ENCODE measurements around the gene SLC2A11. TPM values are rescaled to one million over a fixed set of nuclear protein-coding genes. Genes with fewer than 3 reads are reported as not detected.

SLC2A11 gene
- total RNA-seq, 2 experiments from 2014 or later = 8.0 to 8.6 TPM

DNA sequence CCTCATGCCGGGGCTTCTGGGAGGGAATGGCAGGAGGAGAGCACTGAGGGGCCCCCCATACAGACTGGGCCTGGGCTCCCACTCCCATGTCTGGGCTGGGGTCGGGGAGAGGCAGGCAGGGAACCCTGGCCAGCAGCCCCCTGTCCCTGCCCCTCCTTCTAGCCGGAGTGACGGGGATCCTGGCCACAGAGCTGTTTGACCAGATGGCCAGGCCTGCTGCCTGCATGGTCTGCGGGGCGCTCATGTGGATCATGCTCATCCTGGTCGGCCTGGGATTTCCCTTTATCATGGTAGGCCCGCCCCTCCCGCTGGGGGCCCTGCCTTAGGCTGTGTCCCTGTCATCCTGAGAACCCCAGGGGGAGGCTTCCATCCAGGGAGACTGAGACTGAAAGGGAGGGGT lies 26.5 kb downstream of the SLC2A11 start:
- ChIA-PET CTCF (no interaction called here), POLR2A (interaction anchor here (1.1 to 1.3 kb wide), 2 partner anchors 8 to 9 kb away, joined by 3 read pairs; no protein-coding TSS in a partner anchor)
- Mint-ChIP-seq H3K4me3 (no peak overlapping the region), H3K27ac (no peak overlapping the region), H3K36me3 (ENCODE audit: low read depth) (no peaks in the 10 kb centered on the region), H3K27me3 (no peaks in the 10 kb centered on the region), H3K4me1 (ENCODE audit: low read depth) (no peaks in the 10 kb centered on the region), H3K9me3 (no peaks in the 10 kb centered on the region)
- TF ChIP-seq, protein P1, sequence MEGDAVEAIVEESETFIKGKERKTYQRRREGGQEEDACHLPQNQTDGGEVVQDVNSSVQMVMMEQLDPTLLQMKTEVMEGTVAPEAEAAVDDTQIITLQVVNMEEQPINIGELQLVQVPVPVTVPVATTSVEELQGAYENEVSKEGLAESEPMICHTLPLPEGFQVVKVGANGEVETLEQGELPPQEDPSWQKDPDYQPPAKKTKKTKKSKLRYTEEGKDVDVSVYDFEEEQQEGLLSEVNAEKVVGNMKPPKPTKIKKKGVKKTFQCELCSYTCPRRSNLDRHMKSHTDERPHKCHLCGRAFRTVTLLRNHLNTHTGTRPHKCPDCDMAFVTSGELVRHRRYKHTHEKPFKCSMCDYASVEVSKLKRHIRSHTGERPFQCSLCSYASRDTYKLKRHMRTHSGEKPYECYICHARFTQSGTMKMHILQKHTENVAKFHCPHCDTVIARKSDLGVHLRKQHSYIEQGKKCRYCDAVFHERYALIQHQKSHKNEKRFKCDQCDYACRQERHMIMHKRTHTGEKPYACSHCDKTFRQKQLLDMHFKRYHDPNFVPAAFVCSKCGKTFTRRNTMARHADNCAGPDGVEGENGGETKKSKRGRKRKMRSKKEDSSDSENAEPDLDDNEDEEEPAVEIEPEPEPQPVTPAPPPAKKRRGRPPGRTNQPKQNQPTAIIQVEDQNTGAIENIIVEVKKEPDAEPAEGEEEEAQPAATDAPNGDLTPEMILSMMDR (IDR thresholded peaks at IDR 0.05) = no peak
- ATAC-seq = no peak
- no peak for DNase-seq
- intact Hi-C loops (cut with micrococcal nuclease) = no loop called here

DNA sequence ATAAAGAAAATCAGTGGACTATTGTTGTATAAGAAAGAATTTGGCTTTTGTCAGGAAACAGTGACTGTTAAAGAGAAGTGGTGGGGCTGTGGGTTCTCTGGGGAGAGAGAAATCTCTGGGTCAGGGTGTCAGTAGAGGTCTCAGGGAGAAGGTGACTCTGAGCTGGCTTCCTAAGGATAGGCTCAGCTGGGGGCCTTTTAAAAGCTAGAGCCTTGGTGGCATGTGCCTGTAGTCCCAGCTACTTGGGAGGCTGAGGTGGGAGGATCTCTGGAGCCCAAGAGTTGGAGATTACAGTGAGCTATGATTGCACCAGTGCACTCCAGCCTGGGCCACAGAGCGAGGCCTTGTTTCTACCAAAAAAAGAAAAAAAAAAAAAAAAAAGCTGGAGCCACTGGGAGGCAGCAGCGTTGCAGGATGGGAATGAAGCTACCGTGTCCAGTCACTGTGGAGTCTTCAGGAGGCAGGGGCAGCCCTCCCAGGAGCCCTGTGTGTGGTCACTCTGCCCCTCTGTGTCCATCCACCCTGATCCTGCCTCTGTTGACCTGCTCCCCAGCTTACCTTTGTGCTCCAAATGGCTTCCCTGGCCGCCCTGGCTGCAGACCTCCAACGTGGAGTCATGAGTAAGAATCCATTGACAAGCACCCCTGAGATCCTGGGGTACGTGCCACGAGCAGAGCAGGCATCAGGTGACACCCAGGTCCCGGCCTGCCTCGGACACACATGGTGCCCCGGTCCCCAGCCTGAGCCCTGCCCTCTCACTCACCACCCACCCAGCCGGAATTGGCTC lies 31.1 kb downstream of the SLC2A11 start:
- H3K27me3 Mint-ChIP-seq = no peaks in the 10 kb centered on the region

DNA sequence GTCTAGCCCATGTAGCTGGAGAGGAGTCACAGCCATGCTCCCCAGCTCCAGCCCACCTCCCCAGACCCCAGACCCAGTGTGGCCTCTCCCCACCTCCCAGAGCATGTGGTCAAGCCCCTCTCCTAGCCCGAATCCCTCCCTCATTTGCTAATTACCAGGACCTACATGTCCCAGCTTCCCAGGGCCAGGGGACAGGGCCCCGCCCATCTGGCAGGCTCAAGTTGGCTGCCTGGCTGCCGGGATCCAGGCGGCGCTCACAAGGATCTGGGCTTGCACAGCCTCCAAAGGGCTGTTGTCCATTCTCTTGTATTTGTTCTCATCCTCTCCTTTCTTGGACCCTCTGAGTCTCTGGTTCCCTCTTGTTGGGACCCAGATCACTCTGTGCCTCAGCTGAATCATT lies 31.9 kb downstream of the SLC2A11 start:
- no peak for ATAC-seq
- Mint-ChIP-seq H3K9me3 (no peaks in the 10 kb centered on the region), H3K36me3 (ENCODE audit: low read depth) (peaks cover 3% of the 10 kb centered on the region), H3K27ac (no peak overlapping the region), H3K27me3 (no peaks in the 10 kb centered on the region), H3K4me1 (ENCODE audit: low read depth) (peaks cover 4% of the 10 kb centered on the region), H3K4me3 (no peak overlapping the region)
- intact Hi-C loops (cut with micrococcal nuclease) = no loop called here
- POLR2A ChIA-PET = no interaction called here
- TF ChIP-seq, protein P1 (IDR thresholded peaks at IDR 0.05) = no peak
- DNase-seq = no peak
- CTCF ChIA-PET = interaction anchor here (0.9 kb wide), 2 partner anchors 28 to 40 kb away, joined by 3 read pairs; no protein-coding TSS in a partner anchor

More for the DNA sequence above, 31.1 kb downstream of the SLC2A11 start:
- Mint-ChIP-seq H3K36me3 (ENCODE audit: low read depth) (no peaks in the 10 kb centered on the region), H3K9me3 (no peaks in the 10 kb centered on the region), H3K27ac (no peak overlapping the region), H3K4me3 (no peak overlapping the region), H3K4me1 (ENCODE audit: low read depth) (peaks cover 4% of the 10 kb centered on the region)
- intact Hi-C loops (cut with micrococcal nuclease) = no loop called here
- TF ChIP-seq, protein P1 (IDR thresholded peaks at IDR 0.05) = no peak
- ChIA-PET POLR2A (no interaction called here), CTCF (interaction anchor here (0.9 to 1.0 kb wide), 2 partner anchors 16 to 21 kb away, joined by 3 to 5 read pairs; no protein-coding TSS in a partner anchor)
- DNase-seq (no peak), ATAC-seq (no peak)

DNA sequence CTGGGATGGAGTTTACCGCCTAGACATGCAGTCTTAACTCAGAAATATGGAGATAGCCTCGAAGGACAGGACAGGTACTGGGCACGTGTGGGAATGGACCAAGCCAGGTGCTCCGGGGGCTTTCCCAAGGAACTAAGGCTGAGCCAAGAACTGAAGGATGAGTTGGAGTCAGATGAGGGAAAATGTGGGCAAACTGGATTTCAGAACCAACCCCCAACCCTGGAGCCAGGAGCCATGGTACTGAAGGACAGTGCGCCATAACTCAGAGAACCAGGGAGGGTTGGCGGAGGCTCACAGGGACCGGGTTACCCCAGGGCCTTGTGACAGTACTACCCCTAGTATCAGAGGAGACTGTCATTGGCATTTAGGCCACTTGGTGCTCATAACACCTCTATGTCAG lies 34.1 kb downstream of the SLC2A11 start:
- TF ChIP-seq, protein P1 (IDR thresholded peaks at IDR 0.05) = no peak
- no peak overlapping the region for H3K27ac Mint-ChIP-seq
- CTCF ChIA-PET = interaction anchor here (0.7 kb wide), 1 partner anchor 34 kb away, joined by 4 read pairs; the partner anchor contains the start of gene SLC2A11

DNA sequence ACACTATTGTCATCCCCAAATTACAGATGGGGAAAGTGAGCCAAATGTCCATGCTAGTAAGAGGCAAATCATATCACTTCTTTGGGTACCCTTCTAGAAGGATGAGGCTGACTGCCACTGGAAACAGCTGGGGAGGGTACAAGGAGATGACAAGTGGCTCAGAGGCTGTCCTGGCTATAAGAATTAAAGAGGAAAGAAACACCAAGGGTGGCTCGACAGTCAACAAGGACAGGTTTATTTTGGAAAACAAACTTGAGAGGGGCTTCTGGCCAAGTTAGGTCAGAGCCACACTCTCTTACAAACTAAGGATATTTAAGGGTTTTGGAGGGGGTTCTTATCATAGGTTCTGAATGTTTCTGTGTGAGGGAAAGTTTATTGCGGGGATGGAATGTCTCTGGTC lies 34.5 kb downstream of the SLC2A11 start:
- TF ChIP-seq, protein P1 (IDR thresholded peaks at IDR 0.05) = no peak
- H3K4me1 Mint-ChIP-seq (ENCODE audit: low read depth) = peaks cover 16% of the 10 kb centered on the region

More for the DNA sequence above, 34.1 kb downstream of the SLC2A11 start:
- Mint-ChIP-seq H3K4me3 (no peak overlapping the region), H3K9me3 (no peaks in the 10 kb centered on the region), H3K36me3 (ENCODE audit: low read depth) (peaks cover 23% of the 10 kb centered on the region), H3K27me3 (no peaks in the 10 kb centered on the region), H3K4me1 (ENCODE audit: low read depth) (peaks cover 13% of the 10 kb centered on the region)
- POLR2A ChIA-PET = interaction anchor here (1.1 kb wide), 1 partner anchor 47 kb away, joined by 4 read pairs; no protein-coding TSS in a partner anchor
- DNase-seq (no peak), ATAC-seq (no peak)
- intact Hi-C loops (cut with micrococcal nuclease) = no loop called here

More for the DNA sequence above, 34.5 kb downstream of the SLC2A11 start:
- CTCF ChIA-PET = interaction anchor here (0.7 kb wide), 1 partner anchor 34 kb away, joined by 4 read pairs; the partner anchor contains the start of gene SLC2A11
- DNase-seq (no peak), ATAC-seq (no peak)
- intact Hi-C loops (cut with micrococcal nuclease) = no loop called here
- H3K4me3 Mint-ChIP-seq = no peak overlapping the region
- H3K9me3 Mint-ChIP-seq = no peaks in the 10 kb centered on the region
- H3K27ac Mint-ChIP-seq = peak overlapping the region; percentile 3
- peaks cover 27% of the 10 kb centered on the region for H3K36me3 Mint-ChIP-seq (ENCODE audit: low read depth)
- no peaks in the 10 kb centered on the region for H3K27me3 Mint-ChIP-seq
- POLR2A ChIA-PET = interaction anchor here (2.6 kb wide), 1 partner anchor 265 kb away, joined by 10 read pairs; no protein-coding TSS in a partner anchor

Data from activated CD8-positive, alpha-beta T cell treated with anti-CD3 and anti-CD28 coated beads for 36 hours (primary cell).